Stomach smooth muscle (tissue), 2 donors: ENCODE results near the gene ECSCR.

Source experiments
- H3K27ac ChIP-seq: one replicate; pipeline ENCODE4 v1.7.0; 2013; ENCODE audit warnings: mild to moderate bottlenecking, low read length, inconsistent platforms
- H3K27me3 ChIP-seq, 2 donors: one replicate each; pipeline ENCODE4 v1.7.0; 2013; ENCODE audit warnings: low read length in 2 of 2; ENCODE audit not compliant: insufficient read depth in 2 of 2, control insufficient read depth in 1 of 2
- H3K36me3 ChIP-seq, 2 donors: one replicate each; pipeline ENCODE4 v1.7.0; 2013; ENCODE audit warnings: low read length in 2 of 2; ENCODE audit not compliant: control insufficient read depth in 2 of 2, insufficient read depth in 2 of 2
- H3K4me1 ChIP-seq: one replicate; pipeline ENCODE4 v1.7.0; 2013; ENCODE audit warnings: low read length; ENCODE audit not compliant: control insufficient read depth, insufficient read depth
- H3K4me3 ChIP-seq, 2 donors: one replicate each; pipeline ENCODE4 v1.7.0; 2013; ENCODE audit warnings: low read length in 2 of 2
- H3K9ac ChIP-seq, 2 donors: one replicate each; pipeline ENCODE4 v1.7.0; 2013; ENCODE audit warnings: low read length in 2 of 2, mild to moderate bottlenecking in 1 of 2
- H3K9me3 ChIP-seq, 2 donors: one replicate each; pipeline ENCODE4 v1.7.0; 2013; ENCODE audit warnings: low read length in 2 of 2; ENCODE audit not compliant: control insufficient read depth in 2 of 2
- donor health status: healthy.
- donor health status: Pancreatic carcinoma.

Gene ECSCR

GRCh38 chr5:139457241-139457640 lies 5.3 kb downstream of the ECSCR start:
- no peaks in the 10 kb centered on the region for H3K4me1 ChIP-seq
- no peak overlapping the region for H3K27ac ChIP-seq
- no peak overlapping the region for H3K9ac ChIP-seq
- no peak overlapping the region for H3K4me3 ChIP-seq
- no peaks in the 10 kb centered on the region for H3K9me3 ChIP-seq
- no peaks in the 10 kb centered on the region for H3K36me3 ChIP-seq
- no peaks in the 10 kb centered on the region for H3K27me3 ChIP-seq

DNA sequence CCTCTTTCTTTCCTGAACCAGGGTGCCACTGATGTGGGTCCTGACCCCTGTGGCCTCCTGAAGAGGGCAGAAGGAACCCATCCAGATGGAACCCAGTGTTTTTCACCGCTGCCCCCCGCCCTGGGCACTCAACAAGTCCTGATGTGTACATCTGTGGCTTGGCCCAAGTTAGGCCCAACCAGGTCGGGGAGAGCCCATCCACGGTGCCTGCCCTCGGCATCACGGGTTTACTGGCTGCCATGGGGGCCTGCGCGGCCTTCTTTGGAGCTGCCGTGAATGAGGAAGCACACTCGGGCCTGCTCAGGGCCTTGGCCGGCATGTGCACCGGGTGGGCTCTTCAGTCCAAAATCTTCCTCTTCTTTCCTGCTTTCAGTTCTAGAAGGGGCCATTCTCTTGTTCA lies 5.8 kb downstream of the ECSCR start:
- no peak overlapping the region for H3K9ac ChIP-seq
- H3K27me3 ChIP-seq = no peaks in the 10 kb centered on the region
- no peak overlapping the region for H3K27ac ChIP-seq
- H3K4me1 ChIP-seq = no peaks in the 10 kb centered on the region
- no peaks in the 10 kb centered on the region for H3K9me3 ChIP-seq
- H3K36me3 ChIP-seq = no peaks in the 10 kb centered on the region
- no peak overlapping the region for H3K4me3 ChIP-seq

- no peaks in the 10 kb centered on the region for H3K27me3 ChIP-seq
- no peak overlapping the region for H3K27ac ChIP-seq
- no peak overlapping the region for H3K4me3 ChIP-seq
- H3K36me3 ChIP-seq = no peaks in the 10 kb centered on the region
- H3K4me1 ChIP-seq = no peaks in the 10 kb centered on the region
- no peak overlapping the region for H3K9ac ChIP-seq
- H3K9me3 ChIP-seq = no peaks in the 10 kb centered on the region
Measured at GRCh38 chr5:139454568-139455290, 7.8 kb downstream of the ECSCR start.

DNA sequence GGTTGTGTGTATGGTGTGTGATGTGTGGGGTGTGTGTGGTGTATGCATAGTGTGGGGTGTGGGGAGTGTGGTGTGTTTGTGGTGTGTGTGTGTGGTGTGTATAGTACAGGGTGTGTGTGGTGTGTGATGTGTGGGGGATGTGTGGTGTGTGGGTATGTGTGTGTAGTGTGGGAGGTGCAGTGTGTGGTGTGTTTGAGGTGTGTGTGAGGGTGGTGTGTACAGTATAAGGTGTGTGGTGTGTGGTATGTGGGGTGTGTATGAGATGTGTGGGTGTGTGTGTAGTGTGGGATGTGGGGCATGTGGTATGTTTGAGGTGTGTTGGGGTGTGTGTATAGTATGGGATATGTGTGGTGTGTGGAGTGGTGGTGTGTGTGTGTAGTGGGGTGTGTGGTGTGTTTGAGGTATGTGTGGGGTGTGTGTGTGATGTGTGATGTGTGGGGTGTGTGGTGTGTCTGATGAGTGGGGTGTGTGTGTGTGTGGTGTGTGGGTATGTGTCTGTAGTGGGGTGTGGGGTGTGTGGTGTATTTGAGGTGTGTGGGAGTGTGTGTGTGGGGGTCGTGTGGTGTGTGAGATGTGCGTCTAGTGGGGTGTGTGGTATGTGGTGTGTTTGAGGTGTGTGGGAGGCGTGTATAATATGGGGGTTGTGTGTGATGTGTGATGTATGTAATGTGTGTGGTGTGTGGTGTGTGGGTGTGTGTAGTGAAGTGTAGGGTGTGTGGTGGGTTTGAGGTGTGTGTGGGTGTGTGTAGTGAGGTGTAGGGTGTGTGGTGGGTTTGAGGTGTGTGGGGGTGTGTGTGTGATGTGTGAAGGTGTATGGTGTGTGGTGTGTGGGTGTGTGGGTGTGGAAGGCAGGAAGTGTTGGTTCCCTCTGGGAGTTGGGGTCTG lies 8.6 kb downstream of the ECSCR start:
- Histone ChIP-seq H3K27me3 (no peaks in the 10 kb centered on the region), H3K4me3 (no peak overlapping the region), H3K36me3 (no peaks in the 10 kb centered on the region), H3K9me3 (no peaks in the 10 kb centered on the region), H3K27ac (no peak overlapping the region), H3K9ac (no peak overlapping the region), H3K4me1 (no peaks in the 10 kb centered on the region)

DNA sequence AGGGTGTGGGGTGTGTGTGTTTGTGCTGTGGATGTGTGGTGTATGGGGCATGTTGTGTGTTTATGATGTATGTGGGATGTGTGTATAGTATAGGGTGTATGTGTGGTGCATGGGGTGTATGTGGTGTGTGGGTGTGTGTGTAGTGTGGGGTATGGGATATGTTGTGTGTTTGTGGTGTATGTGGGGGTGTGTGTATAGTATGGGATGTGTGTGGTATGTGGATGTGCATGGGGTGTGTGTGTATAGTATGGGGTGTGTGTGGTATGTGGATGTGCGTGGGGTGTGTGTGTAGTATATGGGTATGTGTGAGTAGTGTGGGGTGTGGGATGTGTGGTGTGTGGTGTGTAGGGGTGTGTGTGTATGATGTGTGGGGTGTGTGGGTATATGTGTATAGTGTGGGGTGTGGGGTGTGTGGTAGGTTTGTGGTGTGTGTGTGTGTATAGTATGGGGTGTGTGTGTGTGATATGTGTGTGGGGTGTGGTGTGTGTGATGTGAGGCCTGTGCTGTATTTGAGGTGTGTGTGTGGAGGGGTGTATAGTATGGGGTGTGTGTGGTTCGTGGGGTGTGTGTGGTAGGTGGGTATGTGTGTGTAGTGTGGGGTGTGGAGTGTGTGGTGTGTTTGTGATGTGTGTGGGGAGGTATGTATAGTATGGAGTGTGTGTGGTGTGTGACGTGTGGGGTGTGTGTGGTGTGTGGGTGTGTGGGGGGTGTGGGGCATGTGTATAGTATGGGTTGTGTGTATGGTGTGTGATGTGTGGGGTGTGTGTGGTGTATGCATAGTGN lies 10.5 kb downstream of the ECSCR start:
- no peak overlapping the region for H3K27ac ChIP-seq
- H3K4me1 ChIP-seq = no peaks in the 10 kb centered on the region
- no peaks in the 10 kb centered on the region for H3K9me3 ChIP-seq
- no peak overlapping the region for H3K9ac ChIP-seq
- H3K4me3 ChIP-seq = no peak overlapping the region
- H3K27me3 ChIP-seq = no peaks in the 10 kb centered on the region
- no peaks in the 10 kb centered on the region for H3K36me3 ChIP-seq

DNA sequence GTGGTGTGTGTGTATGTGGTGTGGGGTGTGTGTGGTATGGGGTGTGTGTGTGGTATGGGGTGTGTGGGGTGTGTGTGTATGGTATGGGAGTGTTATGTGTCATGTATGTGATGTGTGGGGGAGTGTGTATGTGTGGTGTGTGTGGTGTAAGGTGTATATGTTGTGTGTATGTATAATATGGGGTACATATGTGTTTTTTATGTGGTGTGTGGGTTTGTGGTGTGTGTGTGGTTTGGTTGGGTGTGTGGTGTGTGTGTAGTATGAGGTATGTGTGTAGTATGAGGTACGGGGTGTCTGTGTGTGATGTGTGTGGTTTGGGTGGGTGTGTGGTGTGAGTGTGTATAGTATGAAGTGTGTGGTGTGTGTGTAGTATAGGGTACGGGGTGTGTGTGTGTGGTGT lies 11.4 kb downstream of the ECSCR start:
- no peaks in the 10 kb centered on the region for H3K36me3 ChIP-seq
- H3K27ac ChIP-seq = no peak overlapping the region
- no peak overlapping the region for H3K4me3 ChIP-seq
- no peaks in the 10 kb centered on the region for H3K9me3 ChIP-seq
- H3K9ac ChIP-seq = no peak overlapping the region
- no peaks in the 10 kb centered on the region for H3K4me1 ChIP-seq
- no peaks in the 10 kb centered on the region for H3K27me3 ChIP-seq

DNA sequence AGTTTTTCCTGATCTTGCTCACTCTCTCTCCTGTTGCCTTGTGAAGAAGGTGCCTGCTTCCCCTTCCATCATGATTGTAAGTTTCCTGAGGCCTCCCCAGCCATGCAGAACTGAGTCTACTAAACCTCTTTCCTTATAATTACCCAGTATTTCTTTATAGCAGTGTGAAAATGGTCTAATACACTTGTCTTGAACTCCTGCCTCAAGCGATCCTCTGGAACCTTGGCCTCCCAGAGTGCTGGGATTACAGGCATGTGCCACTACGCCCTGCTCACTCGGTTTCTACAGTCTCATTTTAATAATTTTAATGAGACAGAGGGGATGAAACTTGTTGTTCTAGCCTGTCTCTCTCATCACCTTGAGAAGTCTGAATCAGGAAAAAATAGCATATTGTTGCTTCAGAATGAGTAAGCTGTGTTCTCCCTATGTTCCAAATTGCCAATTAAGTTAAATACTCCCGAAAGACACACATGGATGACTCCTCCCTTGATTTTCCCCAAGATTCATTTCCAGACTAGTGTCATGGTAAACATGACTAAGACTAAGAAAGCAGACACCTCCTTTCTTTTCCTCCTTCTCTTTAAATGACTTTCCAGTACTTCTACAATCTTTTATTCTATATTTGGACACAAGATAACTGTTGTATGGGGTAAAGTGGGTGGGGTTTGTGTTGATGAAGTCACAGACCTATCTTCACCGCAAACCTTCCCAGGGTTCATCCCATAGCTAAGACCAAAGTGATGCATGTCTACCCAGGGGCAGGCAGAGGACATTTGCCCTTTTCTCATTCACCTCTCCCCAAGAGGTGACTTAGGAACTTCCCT lies 15.4 kb downstream of the ECSCR start:
- H3K27ac ChIP-seq = no peak overlapping the region
- H3K4me1 ChIP-seq = peaks cover 8% of the 10 kb centered on the region
- H3K27me3 ChIP-seq = no peaks in the 10 kb centered on the region
- H3K36me3 ChIP-seq = no peaks in the 10 kb centered on the region
- H3K9ac ChIP-seq = no peak overlapping the region
- no peak overlapping the region for H3K4me3 ChIP-seq
- H3K9me3 ChIP-seq = no peaks in the 10 kb centered on the region

GRCh38 chr5:139445325-139446170 lies 17.0 kb downstream of the ECSCR start:
- no peak overlapping the region for H3K4me3 ChIP-seq
- H3K27me3 ChIP-seq = no peaks in the 10 kb centered on the region
- H3K9ac ChIP-seq = no peak overlapping the region
- peaks cover 8% of the 10 kb centered on the region for H3K4me1 ChIP-seq
- H3K9me3 ChIP-seq = no peaks in the 10 kb centered on the region
- H3K36me3 ChIP-seq = no peaks in the 10 kb centered on the region
- no peak overlapping the region for H3K27ac ChIP-seq

DNA sequence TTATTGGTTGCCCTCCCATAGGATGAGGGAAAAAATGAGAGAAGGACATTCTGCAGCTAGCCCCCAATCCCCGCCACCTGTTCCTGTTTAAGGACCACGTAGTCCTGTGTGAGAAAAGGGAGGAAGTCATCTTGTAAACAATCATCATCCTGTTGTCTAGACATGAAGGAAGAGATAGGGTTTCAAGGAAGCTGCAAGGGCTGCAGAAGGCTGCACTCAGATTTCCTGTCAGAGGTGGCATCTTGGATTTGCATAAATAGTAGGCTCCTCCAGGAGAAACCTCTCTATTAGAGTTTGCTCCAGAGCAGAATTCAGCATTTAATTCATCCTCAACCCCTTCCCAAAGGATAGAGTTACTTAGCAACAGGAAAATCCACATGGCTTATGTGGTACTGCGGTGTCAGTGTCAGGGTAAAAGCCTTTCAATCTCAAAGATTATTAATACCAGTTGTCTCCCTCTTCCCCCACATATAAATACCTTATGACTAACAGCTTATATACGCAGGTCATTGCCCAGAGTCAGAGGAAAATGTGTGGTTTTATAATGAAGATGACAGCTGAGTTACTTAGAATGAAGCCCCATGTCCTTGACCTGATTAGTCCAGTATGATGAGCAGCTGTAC lies 18.6 kb downstream of the ECSCR start:
- Histone ChIP-seq H3K9ac (no peak overlapping the region), H3K27ac (no peak overlapping the region), H3K36me3 (no peaks in the 10 kb centered on the region), H3K9me3 (no peaks in the 10 kb centered on the region), H3K27me3 (no peaks in the 10 kb centered on the region), H3K4me3 (no peak overlapping the region), H3K4me1 (peaks cover 14% of the 10 kb centered on the region)
